Thymus (tissue), 11 donors: Measurements from ENCODE around the gene TCEA3. TPM values are rescaled to one million over a fixed set of nuclear protein-coding genes. Genes with fewer than 3 reads are reported as not detected.

ENCODE experiments used
- DNase-seq, 9 donors: peaks; one replicate each; pipeline ENCODE4 v3.0.0-alpha.2; 2013; ENCODE audit warnings: low spot score in 9 of 9, low read depth in 6 of 9, missing footprints in 1 of 9
- H3K27ac ChIP-seq, 2 donors: one replicate each; pipeline ENCODE4 v1.5.1; 2013; ENCODE audit warnings: control low read depth in 1 of 2, low read depth in 1 of 2, low read length in 1 of 2, mild to moderate bottlenecking in 1 of 2, moderate library complexity in 1 of 2
- H3K27me3 ChIP-seq, 2 donors: one replicate each; pipeline ENCODE4 v1.5.1; 2013; ENCODE audit warnings: low read length in 1 of 2; ENCODE audit not compliant: control insufficient read depth in 2 of 2, insufficient read depth in 1 of 2
- H3K36me3 ChIP-seq, 2 donors: one replicate each; pipeline ENCODE4 v1.5.1; 2013; ENCODE audit warnings: low read length in 1 of 2, mild to moderate bottlenecking in 1 of 2, moderate library complexity in 1 of 2; ENCODE audit not compliant: control insufficient read depth in 2 of 2, insufficient read depth in 2 of 2
- H3K4me1 ChIP-seq, 2 donors: one replicate each; pipeline ENCODE4 v1.5.1; 2013; ENCODE audit warnings: low read length in 2 of 2; ENCODE audit not compliant: control insufficient read depth in 2 of 2, insufficient read depth in 2 of 2
- H3K4me3 ChIP-seq, 2 donors: one replicate each; pipeline ENCODE4 v1.5.1; 2013; ENCODE audit warnings: low read length in 2 of 2, control low read depth in 1 of 2, mild to moderate bottlenecking in 1 of 2
- H3K9me3 ChIP-seq, 2 donors: one replicate each; pipeline ENCODE4 v1.5.1; 2013; ENCODE audit warnings: low read length in 1 of 2, mild to moderate bottlenecking in 1 of 2; ENCODE audit not compliant: control insufficient read depth in 2 of 2, insufficient read depth in 1 of 2
- WGBS: extraction: QIAGEN DNeasy Blood & Tissue Kit; methylation state at CpG from one replicate; pipeline ENCODE4 v1.1.7; 2013; 5-methylcytosine and 5-hydroxymethylcytosine counted together
- polyA plus RNA-seq: library from polyadenylated mRNA; stranded (reverse); fragments of 200-250 nt; gene quantifications from one replicate; pipeline ENCODE4 v1.2.3, GENCODE V29; 2013
- total RNA-seq: library from RNA; stranded (reverse); fragments of 120-200 nt; gene quantifications from one replicate; pipeline ENCODE4 v1.2.4, GENCODE V29; 2013
- donor health status: healthy.

The TCEA3 gene
- total and polyA plus RNA-seq, 2 donors: 3.0 to 5.5 TPM

DNA sequence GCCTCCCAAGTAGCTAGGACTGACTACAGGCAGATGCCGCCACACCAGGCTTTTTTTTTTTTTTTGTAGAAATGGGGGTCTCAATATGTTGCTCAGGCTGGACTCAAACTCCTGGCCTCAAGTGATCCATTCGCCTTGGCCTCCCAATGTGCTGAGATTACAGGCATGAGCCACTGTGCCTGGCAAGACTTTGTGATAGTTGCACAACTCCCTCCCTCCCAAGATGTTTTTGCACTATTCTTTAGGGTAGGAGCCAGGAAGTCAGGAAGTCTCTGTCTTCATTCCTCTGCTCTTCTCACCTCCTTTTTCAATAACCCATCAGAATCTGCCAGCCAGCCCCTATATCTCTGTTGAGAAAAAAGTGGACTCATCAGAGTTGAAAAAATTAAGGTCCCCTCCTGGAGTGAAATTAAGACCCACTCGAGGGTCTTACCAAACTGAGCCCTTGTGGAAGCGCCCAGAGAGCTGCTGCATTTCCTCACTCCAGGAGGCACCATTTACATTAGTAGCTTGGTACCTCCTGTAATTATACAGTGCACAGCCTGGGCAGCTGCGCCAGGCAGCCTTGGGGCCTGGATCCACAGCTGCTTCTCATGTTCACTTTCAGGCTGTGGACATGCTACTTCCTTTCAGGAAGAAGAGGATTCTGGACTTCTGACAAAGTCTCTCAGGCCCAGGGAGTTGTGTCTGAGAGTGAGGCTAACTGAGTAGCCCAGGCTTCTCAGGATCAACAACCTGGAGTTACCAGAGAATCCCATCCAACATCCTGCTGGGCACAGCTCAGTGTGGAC is 24.0 kb downstream of the TCEA3 start:
- DNase-seq: no peak
- peaks cover 0 to 6% of the 10 kb centered on the region in 2 donors for H3K27me3 ChIP-seq
- no peak overlapping the region for H3K27ac ChIP-seq
- 97% methylated on average over 5 of the region's 5 CpGs for WGBS
- H3K36me3 ChIP-seq: no peaks in the 10 kb centered on the region
- no peak overlapping the region for H3K4me3 ChIP-seq
- no peaks in the 10 kb centered on the region for H3K9me3 ChIP-seq
- H3K4me1 ChIP-seq: peaks cover 4 to 5% of the 10 kb centered on the region in 2 donors

DNA sequence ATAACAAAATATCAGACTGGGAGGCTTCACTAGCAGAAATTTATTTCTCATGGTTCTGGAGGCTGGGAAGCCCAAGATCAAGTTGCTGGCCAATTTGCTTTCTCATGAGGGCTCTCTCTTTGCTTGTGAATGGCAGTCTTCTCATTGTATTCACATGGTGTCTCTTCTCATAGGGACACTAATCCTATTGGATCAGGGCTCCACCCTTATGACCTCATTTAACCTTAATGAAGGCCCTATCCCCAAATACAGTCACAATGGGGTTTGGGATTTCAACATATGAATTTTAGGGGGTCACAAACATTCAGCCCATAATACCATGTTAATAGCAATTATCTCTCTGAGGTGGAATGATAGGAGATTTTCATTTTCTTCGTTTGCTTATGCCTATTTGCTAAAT is 25.3 kb downstream of the TCEA3 start:
- H3K9me3 ChIP-seq: no peaks in the 10 kb centered on the region
- H3K36me3 ChIP-seq: no peaks in the 10 kb centered on the region
- DNase-seq: no peak
- H3K27ac ChIP-seq: no peak overlapping the region
- WGBS: 92% methylated on average over 1 of the region's 1 CpG
- H3K27me3 ChIP-seq: peaks cover 0 to 6% of the 10 kb centered on the region in 2 donors
- H3K4me3 ChIP-seq: no peak overlapping the region
- H3K4me1 ChIP-seq: peaks cover 3 to 5% of the 10 kb centered on the region in 2 donors

DNA sequence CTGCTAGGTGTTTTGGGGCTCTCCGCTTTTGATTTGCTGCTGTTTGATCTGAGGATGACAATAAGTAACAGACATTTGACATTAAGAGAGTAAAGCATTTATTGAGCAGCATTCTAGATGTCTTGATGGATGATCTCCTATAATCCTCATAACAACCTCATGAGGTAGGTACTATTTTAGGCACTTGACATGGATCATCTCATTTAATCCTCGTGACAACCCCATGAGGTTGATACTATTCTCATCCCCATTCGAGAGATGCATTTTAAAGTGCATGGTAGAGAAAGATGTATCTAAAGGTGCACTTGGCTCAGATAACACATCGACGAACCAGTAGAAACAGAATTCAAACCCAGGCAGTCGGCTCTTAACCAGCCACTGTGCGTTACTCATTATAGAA is 26.6 kb downstream of the TCEA3 start:
- 98% methylated on average over 7 of the region's 7 CpGs for WGBS
- no peaks in the 10 kb centered on the region for H3K9me3 ChIP-seq
- H3K36me3 ChIP-seq: no peaks in the 10 kb centered on the region
- H3K4me3 ChIP-seq: no peak overlapping the region
- DNase-seq: no peak
- H3K27me3 ChIP-seq: peaks cover 0 to 5% of the 10 kb centered on the region in 2 donors
- H3K4me1 ChIP-seq: no peaks in the 10 kb centered on the region
- H3K27ac ChIP-seq: no peak overlapping the region

DNA sequence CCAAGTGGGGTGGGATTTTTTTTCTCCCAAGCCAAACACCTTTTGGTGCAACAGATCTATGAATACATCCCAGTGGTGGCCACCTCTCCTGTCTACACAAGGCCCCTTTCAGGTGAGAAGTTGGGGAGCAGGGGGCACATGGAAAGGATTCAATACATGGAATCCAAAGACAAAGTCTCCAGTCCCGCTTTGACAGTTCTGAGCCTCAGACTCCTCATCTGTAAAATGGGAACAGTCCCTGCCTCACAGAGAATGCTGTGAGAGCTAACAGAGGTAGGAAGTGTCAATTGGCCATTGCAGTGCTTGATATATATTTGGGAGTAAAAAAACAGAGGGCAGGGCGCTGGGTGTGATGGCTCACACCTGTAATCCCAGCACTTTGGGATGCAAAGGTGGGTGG is 28.2 kb downstream of the TCEA3 start:
- Histone ChIP-seq H3K9me3 (no peaks in the 10 kb centered on the region), H3K4me1 (no peaks in the 10 kb centered on the region), H3K27me3 (peaks cover 0 to 5% of the 10 kb centered on the region in 2 donors), H3K27ac (no peak overlapping the region), H3K36me3 (no peaks in the 10 kb centered on the region), H3K4me3 (no peak overlapping the region)
- WGBS: 95% methylated on average over 2 of the region's 2 CpGs
- no peak for DNase-seq

DNA sequence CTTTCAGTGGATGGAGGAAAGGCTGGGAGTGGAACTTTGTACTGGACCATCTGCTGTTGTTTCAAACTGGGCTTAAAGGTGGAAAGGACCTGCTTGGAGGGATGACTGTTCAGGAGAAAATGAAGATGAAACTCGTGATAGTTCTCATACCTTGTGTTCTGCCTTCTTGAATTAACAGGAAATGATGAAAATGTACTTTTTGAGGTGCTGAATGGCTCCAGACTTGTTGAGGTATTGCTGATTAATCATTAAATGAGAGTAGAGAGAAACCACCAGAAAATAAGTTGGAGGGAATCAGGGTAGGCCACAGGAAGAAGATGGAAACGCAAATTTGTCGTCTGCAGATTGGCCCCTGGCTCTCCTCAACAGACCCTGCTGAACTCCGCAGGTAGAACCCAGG is 28.7 kb downstream of the TCEA3 start:
- DNase-seq: no peak
- H3K27ac ChIP-seq: no peak overlapping the region
- H3K36me3 ChIP-seq: no peaks in the 10 kb centered on the region
- no peak overlapping the region for H3K4me3 ChIP-seq
- H3K4me1 ChIP-seq: no peaks in the 10 kb centered on the region
- 75% methylated on average over 4 of the region's 4 CpGs for WGBS
- H3K27me3 ChIP-seq: peaks cover 0 to 5% of the 10 kb centered on the region in 2 donors
- H3K9me3 ChIP-seq: no peaks in the 10 kb centered on the region

DNA sequence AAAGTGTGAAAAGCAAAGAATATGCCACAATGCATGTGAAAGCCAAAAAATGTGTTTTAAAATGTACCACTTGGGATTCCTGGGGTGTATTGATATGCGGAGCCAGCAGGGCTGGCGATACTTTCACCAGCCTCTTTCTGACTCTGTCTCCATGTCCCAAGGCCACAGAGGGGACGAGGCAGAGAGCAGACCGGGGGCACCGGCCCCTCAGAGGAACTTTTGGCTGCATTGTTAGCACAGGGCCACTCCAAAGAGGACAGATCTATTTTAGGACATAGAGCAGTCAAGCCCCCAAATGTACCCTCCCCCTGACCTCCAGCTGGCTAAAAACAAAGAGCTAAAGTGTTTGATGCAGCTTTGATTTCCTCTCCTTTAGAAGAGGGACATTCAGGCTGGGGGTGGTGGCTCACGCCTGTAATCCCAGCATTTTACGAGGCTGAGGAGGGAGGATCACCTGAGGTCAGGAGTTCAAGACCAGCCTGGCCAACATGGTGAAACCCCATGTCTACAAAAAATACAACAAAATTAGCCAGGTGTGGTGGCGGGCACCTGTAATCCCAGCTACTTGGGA is 29.3 kb downstream of the TCEA3 start:
- DNase-seq: no peak
- WGBS: 85% methylated on average over 8 of the region's 8 CpGs
- Histone ChIP-seq H3K36me3 (no peaks in the 10 kb centered on the region), H3K4me1 (no peaks in the 10 kb centered on the region), H3K27me3 (peaks cover 0 to 5% of the 10 kb centered on the region in 2 donors), H3K9me3 (no peaks in the 10 kb centered on the region), H3K4me3 (no peak overlapping the region), H3K27ac (peak overlapping the region in 1 of 2 donors; percentile 49)

DNA sequence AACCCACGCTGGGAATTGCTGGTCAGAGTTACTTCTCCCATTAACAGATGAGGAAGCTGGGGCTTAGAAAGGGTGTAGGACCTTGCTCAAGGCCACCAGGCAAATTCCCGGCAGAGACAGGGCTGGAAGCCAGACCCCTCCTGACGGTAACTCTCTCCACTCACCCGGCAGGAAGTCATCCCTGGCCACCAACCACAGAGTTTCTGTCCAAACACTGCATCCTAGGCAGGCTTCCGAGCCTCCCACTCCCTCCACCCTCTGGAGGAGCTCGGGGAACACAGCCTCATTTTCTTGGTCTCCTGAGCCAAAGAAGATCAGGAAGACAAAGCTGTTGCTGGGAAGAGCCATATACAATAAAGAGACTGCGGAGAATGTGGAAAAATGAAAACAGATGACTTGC is 29.9 kb downstream of the TCEA3 start:
- no peak for DNase-seq
- no peaks in the 10 kb centered on the region for H3K9me3 ChIP-seq
- H3K4me3 ChIP-seq: no peak overlapping the region
- H3K27ac ChIP-seq: peak overlapping the region in 1 of 2 donors; percentile 28
- peaks cover 0 to 5% of the 10 kb centered on the region in 2 donors for H3K27me3 ChIP-seq
- H3K4me1 ChIP-seq: no peaks in the 10 kb centered on the region
- 84% methylated on average over 7 of the region's 7 CpGs for WGBS
- no peaks in the 10 kb centered on the region for H3K36me3 ChIP-seq

DNA sequence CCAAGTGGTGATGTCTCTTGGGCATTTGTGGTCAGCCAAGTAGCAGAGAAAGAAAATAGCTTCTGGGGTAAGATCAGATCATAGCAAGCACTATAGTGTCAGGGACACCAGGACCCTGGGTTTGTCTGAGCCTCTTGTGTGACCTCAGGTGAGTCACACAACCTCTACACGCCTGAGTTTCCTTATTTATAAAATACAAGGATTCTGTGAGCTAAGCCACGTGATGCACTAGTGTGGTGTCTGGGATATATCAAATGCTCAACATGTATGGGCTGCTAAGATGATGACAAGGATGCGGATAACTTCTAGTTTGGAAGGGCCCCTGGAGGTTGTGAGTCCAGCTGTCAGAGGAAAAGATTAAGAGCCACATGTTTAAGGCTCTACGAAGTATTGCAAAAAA is 30.4 kb downstream of the TCEA3 start:
- Histone ChIP-seq H3K9me3 (no peaks in the 10 kb centered on the region), H3K4me3 (no peak overlapping the region), H3K27me3 (peaks cover 0 to 5% of the 10 kb centered on the region in 2 donors), H3K27ac (peak overlapping the region in 1 of 2 donors; percentile 28), H3K36me3 (no peaks in the 10 kb centered on the region), H3K4me1 (no peaks in the 10 kb centered on the region)
- WGBS: 95% methylated on average over 4 of the region's 4 CpGs
- no peak for DNase-seq

DNA sequence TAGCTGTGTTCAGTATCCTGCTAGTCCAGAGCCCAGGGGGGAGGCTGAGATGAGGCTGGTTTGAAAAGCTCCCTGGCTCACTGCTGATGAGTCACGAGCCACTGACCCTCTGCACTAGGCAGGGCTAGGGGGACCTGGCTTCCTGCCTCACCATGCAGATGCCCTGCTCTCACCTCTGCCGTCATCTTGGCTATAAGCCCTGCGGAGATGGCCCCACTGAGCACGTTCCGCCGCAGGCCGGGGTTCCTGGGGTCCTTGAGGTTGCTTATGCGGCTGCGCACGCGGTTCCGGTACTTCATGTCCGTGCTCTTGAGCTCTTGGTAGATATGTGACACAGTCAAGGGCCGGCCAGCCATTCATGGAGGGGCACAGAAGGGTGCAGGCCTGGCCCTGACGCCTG is 30.8 kb downstream of the TCEA3 start:
- H3K27ac ChIP-seq: no peak overlapping the region
- no peak overlapping the region for H3K4me3 ChIP-seq
- no peaks in the 10 kb centered on the region for H3K36me3 ChIP-seq
- DNase-seq: no peak
- H3K27me3 ChIP-seq: peaks cover 0 to 5% of the 10 kb centered on the region in 2 donors
- no peaks in the 10 kb centered on the region for H3K4me1 ChIP-seq
- no peaks in the 10 kb centered on the region for H3K9me3 ChIP-seq
- 97% methylated on average over 15 of the region's 15 CpGs for WGBS
